Epithelial cell of prostate (primary cell): ENCODE results near the gene MBOAT7.

Experiments
- DNase-seq: peaks from one replicate; pipeline ENCODE4 v3.0.0-alpha.2; 2011; ENCODE audit warnings: low read depth, low spot score
- H3K27ac ChIP-seq: fragments of 450-650 bp; 2 replicates; pipeline ENCODE4 v1.5.1; 2017; ENCODE audit warnings: mild to moderate bottlenecking

The MBOAT7 gene

DNA sequence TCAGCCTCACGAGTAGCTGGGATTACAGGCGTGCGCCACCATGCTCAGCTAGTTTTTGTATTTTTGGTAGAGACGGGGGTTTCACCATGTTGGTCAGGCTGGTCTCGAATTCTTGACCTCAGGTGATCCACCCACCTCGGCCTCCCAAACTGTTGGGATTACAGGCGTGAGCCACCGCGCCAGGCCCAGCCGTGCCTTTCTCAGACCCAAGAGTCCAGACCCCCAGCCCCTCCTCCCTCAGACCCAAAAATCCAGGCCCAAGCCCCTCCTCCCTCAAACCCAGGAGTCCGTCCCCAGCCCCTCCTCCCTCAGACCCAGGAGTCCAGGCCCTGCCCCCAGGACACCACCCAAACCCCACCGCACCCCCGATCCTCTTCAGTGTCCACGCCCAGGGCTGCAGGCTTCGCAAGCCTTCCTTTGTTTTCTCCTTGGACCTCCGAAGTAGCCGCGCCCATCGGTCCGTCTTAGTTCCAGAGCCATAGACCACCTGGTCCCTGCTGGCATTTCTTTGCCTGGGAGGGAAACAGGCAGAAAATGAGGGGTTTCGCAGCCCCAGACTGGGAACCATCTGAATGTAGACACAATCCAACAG lies 20.1 kb downstream of the MBOAT7 start:
- no peak overlapping the region for H3K27ac ChIP-seq
- no peak for DNase-seq

DNA sequence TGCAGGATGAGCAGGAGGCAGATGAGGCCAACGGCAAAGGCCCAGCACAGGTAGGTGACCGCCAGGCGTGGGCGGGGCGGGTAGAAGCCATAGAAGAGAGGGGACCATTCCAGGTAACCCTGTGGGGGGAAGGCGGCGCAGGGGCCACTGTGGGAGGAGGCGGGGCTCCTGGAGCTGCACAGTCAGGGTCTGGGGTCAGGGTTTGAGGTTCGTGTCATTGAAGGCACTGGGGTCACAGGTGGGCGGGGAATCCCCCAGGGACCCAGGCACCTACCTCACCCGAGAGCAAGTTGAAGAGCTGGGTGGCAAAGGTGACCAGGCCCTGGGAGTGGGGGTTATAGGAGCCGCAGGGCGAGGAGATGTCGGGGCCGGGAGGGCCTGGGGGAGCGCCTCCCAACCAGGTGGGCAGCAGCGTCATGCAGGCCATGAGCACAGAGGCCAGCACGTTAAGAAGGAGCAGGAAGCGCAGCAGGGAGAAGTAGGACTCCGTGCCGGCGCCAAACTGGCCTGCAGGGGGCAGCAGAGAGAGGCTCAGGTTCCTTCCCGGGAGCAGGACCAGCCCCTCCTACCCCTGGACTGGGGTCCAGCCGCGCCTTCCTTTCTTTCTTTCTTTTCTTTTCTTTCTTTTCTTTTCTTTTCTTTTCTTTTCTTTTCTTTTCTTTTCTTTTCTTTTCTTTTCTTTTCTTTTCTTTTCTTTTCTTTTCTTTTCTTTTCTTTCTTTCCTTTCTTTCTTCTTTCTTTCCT lies 21.0 kb downstream of the MBOAT7 start:
- H3K27ac ChIP-seq, result no peak overlapping the region
- DNase-seq, result no peak

DNA sequence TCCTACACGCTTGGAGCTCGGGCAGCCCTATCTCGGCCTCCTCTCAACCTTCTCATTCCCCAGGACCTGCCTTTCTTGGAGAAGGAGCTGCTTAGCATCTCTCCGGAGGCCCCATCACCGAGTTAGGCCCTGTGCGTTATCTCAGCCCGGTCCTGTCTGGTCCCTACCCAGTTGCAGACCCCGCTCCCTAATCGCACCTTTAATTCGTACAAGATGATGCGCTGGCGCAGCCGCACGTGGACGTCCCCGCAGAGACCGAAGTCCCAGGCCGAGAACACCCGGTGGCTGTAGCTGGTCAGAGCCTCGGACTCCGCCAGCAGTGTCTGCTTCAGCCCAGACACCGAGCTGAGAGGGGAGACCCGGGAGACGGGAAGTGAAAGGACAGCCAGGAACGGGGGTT lies 24.2 kb downstream of the MBOAT7 start:
- DNase-seq, result no peak
- H3K27ac ChIP-seq, result no peak overlapping the region

DNA sequence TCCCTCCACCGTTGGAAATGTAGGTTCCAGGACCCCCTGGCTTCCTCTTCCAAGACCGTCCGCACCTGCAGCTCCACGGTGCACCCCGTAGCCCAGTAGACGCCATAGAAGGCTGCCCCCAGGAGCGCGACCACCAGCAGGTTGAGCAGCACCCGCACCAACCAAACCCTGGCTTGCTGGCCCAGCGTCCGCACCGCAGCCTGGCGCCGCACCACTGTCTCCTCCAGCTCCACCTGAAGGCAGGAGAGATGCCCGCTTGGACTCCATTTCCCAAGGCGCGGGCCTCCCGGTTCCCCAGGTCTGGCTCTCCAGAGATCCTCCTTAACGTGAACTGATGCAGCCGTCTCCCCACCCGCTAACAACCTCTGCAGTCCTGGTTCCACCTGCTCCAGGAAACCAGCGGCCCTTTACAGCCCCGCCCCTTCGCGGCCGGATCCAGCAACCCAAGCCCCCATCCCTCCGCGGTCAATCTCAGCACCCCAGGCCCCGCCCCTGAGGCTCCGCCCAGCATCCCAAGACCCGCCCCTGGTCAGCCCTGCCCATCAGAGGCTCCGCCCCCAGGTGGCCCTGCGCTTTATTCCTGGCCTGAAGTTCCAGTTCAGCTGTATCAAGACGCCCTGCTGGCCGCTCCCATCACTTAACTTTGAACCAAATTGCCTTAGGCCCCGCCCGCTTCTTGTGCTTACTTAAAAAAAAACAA lies 24.9 kb downstream of the MBOAT7 start:
- no peak for DNase-seq
- H3K27ac ChIP-seq, result no peak overlapping the region

DNA sequence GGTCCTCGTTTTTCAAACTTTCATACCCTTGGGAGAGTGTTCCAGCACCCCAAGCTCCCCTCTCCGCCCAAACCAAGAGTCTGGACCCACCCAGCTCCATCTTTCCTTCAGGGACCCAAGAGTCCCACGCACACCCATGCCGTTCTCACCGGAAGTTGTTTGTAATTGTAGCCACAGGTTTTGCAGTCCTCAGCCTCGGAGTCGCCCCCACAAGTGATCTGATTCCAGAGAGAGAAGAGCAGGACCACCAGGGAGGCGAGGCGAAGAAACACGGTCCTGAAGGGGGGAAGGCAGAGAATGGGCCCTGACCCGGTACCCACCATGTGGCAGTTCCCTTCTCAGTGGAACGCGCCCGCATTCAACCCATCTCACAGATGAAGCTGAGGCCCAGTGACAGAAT lies 26.5 kb downstream of the MBOAT7 start:
- DNase-seq, result no peak
- H3K27ac ChIP-seq, result peak overlapping the region; percentile 23

DNA sequence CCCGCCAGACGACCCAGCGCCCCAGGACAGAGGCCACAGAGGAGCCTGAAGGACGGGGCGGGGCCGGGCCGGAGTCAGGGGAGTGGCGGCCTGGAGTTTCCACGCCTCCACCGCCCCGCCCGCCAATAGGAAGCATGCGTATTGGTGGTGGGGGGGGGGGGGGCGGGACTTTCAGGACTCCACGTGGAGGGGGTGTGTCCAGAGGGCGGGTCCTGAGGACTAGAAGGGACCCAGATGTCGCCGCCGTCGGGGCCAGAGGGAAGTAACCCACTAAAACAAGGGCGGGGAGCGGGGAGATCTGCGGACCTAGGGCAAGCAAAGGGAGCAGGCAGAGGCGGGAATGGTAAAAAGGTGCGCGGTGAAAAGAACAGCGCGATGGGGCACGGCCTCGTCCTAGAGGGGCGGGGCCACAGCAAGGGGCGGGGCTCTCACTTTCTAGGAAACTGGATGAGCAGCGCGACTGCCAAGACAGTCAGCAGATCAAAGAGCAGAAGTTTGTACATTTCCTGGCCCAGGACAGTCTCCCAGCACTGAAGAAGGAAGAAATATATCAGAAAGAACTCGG lies 27.1 kb downstream of the MBOAT7 start:
- no peak for DNase-seq
- H3K27ac ChIP-seq, result peak overlapping the region; percentile 23

DNA sequence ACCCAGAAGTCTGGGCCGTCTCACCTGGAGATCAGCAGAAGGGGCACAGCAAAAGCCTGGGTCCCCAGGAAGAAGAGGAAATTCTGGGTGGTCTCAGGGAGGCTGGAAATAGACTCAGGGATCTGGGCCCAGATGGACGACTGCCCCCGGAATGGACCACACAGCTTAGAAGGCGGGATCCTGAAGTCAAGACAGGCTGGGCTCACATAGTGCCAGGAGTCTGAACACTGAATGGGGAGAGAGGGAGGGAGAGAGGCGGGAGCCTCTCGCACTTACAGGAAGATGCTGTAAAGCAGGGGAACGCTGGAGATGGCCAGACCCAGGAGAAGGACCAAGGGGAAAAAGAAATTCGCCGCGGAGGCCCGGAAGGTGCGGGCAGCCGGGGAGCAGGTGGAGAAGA lies 28.5 kb downstream of the MBOAT7 start:
- DNase-seq, result no peak
- peak overlapping the region; percentile 95 for H3K27ac ChIP-seq

DNA sequence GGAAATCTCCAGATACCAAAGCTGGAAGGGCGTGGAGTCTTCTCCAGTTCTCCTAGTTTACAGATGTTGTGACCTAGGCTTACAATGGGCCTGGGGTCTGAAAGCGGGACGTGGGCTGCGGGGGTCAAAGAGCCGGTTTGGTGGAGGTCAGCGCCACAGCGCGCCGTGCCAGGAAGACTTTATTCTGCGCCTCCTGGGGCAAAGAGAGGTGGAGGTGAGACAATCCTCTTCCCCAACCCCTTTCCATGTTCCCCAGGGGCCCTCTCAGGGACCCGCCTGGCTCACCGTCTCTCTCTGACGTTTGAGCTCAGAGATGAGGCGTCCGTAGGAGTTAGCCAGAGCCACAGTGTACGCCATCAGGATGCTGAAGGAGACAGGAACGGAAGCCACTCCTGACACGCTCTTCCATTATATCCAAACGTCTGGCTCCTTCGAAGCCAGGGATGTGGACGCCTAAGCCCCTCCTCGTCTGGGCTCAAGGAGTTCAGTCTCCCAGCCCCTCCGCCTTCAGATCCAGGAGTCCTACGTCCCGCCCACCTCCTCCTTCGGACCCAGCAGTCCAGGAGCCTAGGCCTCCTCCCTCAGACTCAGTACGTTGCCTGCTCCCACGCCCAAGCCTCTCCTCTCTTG lies 29.1 kb downstream of the MBOAT7 start:
- DNase-seq, result no peak
- peak overlapping the region; percentile 95 for H3K27ac ChIP-seq

DNA sequence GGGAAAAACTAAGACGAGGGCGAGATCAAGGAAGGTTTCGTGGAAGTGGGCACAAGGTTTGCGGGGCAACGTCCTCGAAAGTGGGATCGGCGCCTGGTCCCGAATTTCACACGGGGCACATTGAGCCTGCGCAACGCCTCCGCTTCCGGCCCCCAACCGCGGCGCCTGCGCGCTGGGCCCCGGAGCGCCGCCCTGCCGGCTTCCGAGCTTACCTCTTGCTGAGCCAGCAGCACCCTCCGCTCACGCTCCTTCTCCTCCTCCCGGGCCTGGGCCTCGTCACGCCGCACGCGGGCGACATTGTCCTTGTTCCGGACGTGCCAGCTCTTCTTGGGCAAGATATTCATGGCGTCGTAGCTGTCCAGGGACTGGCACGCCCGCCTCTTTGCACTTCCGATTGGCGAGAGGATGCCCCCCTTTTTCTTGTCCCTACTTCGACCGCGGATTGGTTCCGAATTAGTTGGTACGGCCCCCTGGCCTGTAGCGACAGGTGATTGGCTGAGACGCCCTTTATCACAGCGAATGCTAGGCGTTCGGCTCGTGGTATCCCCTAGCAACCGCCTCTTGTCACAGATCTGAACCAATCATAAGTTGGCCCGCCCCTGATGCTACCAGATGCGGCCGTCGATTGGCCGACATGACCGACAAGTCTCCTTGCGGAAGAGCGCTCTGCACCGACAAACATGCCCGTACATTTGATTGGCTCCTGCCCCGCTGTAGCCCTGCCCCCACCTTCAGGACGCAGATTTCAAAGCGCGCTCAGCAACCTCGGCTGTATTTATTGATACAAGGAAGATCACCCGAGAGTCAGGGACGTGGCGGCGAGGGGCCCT lies 29.8 kb downstream of the MBOAT7 start, which contains the start of gene LENG1:
Gene LENG1, minus strand, starts transcription at position 370 of the 830 bp plus-strand sequence. Its CDS starts 26 bp downstream, at position 344.
- H3K27ac ChIP-seq, result peak within 1 kb of the TSS; percentile 95
- DNase-seq, result peak; percentile 100

DNA sequence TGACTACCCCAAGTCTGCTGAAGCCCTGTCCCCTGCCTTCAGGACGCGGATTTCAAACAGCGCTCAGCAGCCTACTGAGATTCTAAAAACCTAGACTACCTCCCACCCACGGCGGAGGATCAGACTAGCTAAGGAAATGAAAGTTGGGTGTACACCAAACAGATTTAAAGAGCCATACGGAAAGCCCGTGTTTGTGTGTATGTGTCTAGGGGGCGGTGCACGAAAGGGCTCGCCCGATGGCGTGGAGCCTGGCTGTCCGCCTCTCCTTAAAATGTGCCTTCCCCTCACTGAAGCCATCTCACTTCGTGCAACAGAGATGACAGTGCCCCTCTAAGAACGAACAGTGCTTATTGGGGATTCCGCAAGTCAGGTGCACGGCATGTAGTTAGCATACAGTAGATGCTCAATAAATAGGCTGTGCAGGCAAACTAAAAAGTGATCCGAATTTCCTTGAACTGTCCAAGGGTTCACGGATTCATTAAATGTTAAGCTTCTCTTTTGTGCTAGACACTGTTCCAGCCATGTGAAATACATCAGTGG lies 30.5 kb downstream of the MBOAT7 start:
- DNase-seq, result no peak
- peak overlapping the region; percentile 95 for H3K27ac ChIP-seq

DNA sequence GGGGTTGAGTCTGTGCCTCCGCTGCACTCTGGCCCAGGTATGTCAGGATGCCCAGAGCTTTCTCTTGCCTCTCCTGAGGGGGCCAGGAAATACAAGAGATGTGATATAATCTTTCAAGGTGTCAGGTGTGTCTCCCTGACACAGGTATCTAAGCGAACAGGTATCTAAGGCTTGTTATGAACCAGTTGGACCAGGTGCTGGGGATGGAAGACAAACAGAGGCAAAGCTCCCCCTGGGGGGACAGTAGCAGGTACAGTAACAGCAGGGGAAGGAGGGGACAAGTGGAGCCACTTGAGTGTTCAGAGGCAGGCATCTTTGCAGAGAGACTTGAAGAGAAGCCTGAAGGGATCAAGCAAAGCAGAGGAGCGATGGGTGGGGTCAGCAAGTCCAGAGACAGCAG lies 32.4 kb downstream of the MBOAT7 start:
- DNase-seq, result no peak
- H3K27ac ChIP-seq, result no peak overlapping the region

DNA sequence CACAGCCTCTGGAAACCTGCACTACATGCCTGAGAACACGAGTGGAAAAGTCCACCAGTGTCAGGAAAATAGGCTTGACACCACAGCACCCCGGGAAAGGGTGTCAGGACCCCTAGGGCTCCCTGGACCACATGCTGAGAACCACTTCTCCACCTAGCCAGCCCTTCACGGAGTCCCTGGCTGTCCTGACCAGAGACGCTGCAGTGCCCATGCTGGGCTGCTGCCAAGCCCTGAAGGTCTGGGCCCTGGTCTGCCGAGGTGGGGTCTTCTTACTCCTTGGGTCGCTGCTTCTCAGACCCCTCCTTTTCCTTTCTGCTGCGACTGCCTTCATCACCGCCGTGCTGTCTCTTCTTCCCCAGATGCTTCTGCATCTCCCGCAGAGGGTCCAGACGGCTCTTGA lies 32.9 kb downstream of the MBOAT7 start:
- no peak overlapping the region for H3K27ac ChIP-seq
- no peak for DNase-seq

DNA sequence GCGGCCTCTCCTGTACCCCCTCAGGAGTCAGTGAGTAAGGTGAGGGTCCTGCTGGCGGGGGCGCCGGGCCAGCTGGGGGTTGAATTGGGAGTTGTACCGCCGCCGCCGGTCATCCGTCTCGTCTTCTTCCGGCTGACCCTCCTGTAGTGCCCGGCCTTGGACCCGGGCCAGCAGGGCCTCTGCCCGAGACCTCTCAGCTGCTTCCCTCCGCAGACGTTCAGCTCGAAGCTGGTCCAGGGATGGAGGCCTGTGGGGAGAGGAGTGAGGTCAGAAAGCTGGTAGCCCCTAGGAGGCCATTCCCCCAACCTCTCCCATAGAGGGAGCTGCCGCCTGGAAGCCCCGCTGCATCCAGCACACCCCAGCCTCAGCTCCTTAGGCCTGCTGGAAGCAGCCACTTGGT lies 33.7 kb downstream of the MBOAT7 start:
- no peak overlapping the region for H3K27ac ChIP-seq
- no peak for DNase-seq

DNA sequence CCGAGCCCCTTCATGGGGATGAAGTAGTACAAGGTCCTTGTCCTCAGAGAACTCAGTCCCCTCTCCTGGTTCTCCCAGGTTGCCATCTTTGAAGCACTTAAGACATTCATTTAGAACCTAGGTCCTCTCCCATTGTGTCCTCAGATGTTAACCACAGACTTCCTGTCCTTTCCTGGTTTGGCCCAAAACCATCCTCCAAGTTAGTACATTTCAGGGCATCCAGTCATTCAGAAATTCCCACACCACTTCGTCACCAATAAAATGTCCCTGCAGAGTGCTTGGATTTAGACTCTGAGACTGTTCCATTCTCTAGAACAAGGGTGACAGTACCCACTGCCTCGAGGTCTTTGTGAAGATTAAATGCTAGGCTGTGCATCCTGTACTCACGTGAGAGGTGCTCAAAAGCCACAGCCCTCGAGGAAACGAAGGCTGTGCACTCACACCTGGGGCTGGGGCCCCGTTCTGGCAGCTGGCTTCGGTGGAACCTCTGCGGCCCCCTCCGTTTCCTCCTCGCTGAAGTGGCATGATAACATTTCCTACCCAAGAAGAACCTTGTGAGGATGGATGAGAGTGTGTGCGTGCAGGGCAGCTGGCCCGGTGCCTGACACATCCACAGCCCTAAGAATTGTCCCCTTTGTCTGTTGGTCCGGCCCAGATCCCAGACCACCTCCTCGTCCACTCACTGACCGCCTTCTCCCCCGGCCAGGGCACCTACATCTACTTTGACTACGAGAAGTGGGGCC lies 34.6 kb downstream of the MBOAT7 start:
- peak overlapping the region; percentile 9 for H3K27ac ChIP-seq
- no peak for DNase-seq

DNA sequence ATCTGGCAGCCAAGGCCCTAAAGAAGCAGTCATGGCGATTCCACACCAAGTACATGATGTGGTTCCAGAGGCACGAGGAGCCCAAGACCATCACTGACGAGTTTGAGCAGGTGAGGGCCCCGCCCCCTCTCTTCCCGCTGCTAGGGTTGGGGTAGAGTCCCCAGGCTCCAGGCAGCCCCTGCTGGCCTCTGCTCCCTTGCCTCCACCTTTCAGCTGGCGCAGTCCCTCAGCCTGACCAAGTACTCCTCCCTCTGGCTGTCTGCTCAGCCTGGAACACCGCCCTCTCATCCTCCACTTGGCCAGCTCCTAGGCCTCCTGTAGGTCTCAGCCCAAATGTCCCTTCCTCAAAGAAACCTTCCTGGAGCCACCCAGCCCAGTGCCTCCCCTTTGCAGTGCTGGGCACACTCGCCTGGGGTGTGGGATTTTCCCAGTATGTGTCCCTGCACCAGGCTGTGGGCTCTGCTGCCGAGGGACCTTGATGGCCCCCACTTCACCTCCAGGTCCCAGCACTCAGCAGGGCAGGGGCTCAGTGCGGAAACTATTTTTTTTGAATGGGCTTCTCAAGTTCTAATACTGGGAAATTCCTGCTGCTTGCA lies 35.6 kb downstream of the MBOAT7 start:
- no peak for DNase-seq
- H3K27ac ChIP-seq, result peak overlapping the region; percentile 9

DNA sequence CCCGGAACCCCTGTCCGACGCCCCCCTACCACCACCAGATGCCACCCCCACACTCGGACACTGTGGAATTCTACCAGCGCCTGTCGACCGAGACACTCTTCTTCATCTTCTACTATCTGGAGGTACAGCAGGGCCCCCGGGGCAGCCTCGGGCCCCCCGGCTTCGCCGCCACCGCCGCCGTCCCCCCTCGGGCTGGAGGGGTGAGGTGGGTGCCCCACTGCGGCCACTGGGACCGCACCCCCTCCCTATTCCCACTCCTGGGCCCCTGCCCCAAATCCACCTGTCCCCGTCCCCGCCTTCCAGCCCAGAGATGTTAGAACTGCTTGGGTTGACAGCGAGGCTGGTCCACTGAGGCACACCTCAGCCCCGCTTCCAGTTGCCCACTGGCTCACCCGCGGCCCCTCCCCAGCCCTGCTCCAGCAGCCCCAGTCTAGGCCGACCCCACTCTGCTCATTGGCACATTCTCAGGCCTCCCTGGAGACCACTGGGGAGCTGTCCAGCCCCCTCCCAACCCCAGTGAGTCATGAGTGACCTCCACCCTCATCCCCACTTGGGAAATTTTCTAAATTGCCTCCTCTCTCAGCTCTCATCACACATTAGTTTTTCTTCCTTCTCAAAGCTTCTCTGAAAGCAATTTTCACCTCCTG lies 36.4 kb downstream of the MBOAT7 start:
- no peak overlapping the region for H3K27ac ChIP-seq
- DNase-seq, result no peak

DNA sequence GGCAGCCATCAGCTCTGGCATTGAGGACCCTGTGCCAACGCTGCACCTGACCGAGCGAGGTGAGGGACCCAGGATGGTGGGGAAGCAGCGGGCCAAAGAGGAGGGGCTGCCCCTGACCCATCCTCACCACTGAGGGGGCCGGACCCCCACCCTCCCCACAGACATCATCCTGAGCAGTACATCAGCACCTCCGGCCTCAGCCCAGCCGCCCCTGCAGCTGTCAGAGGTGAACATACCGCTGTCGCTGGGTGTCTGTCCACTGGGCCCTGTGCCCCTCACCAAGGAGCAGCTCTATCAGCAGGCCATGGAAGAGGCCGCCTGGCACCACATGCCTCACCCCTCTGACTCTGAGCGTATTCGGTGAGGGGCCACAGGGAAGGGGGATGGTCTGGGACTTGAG lies 37.1 kb downstream of the MBOAT7 start:
- no peak for DNase-seq
- H3K27ac ChIP-seq, result no peak overlapping the region
